Embryonic facial prominence (tissue), 1 donor: ENCODE results near the gene GLG1.
"Not testable (repeated sequence)": the region's sequence is repeated elsewhere in the genome, so short reads cannot be mapped to it uniquely, and the experiment has no call there.

ENCODE experiments used
- DNase-seq: peaks from one replicate; pipeline ENCODE4 v3.0.0-alpha.2; 2016; ENCODE audit errors: extremely low spot score

Gene GLG1

GRCh38 chr16:74446866-74447265 is 160.0 kb downstream of the GLG1 start:
- DNase-seq, result no peak

GRCh38 chr16:74443624-74444346 is 163.1 kb downstream of the GLG1 start:
- not testable (repeated sequence) for DNase-seq

GRCh38 chr16:74439685-74440084 is 167.2 kb downstream of the GLG1 start:
- no peak for DNase-seq

GRCh38 chr16:74438492-74438979 is 168.4 kb downstream of the GLG1 start:
- DNase-seq, result no peak

GRCh38 chr16:74431516-74431915 is 175.4 kb downstream of the GLG1 start:
- no peak for DNase-seq

- not testable (repeated sequence) for DNase-seq
These were observed 176.7 kb downstream of the GLG1 start for GRCh38 chr16:74430036-74430712.

- not testable (repeated sequence) for DNase-seq
These were observed 178.4 kb downstream of the GLG1 start for GRCh38 chr16:74428493-74428892.

GRCh38 chr16:74425751-74426150 is 181.2 kb downstream of the GLG1 start:
- not testable (repeated sequence) for DNase-seq

GRCh38 chr16:74423721-74424120 is 183.2 kb downstream of the GLG1 start:
- DNase-seq, result not testable (repeated sequence)

GRCh38 chr16:74422086-74422485 is 184.8 kb downstream of the GLG1 start:
- DNase-seq, result not testable (repeated sequence)

- DNase-seq, result not testable (repeated sequence)
These were observed 185.5 kb downstream of the GLG1 start for GRCh38 chr16:74421482-74421785.

- not testable (repeated sequence) for DNase-seq
These were observed 186.1 kb downstream of the GLG1 start, which contains the start of gene CLEC18B for GRCh38 chr16:74420612-74421481. TSS of gene CLEC18B (minus strand) at chr16:74421478. CDS start at chr16:74421270, 208 bp downstream.

GRCh38 chr16:74419811-74420210 is 187.1 kb downstream of the GLG1 start:
- not testable (repeated sequence) for DNase-seq

- DNase-seq, result not testable (repeated sequence)
These were observed 189.0 kb downstream of the GLG1 start for GRCh38 chr16:74417897-74418296.

- not testable (repeated sequence) for DNase-seq
These were observed 193.0 kb downstream of the GLG1 start for GRCh38 chr16:74413920-74414319.

GRCh38 chr16:74413485-74413884 is 193.4 kb downstream of the GLG1 start:
- DNase-seq, result not testable (repeated sequence)

GRCh38 chr16:74412775-74413390 is 194.0 kb downstream of the GLG1 start:
- not testable (repeated sequence) for DNase-seq

GRCh38 chr16:74412138-74412774 is 194.7 kb downstream of the GLG1 start:
- DNase-seq, result not testable (repeated sequence)

- DNase-seq, result not testable (repeated sequence)
These were observed 195.9 kb downstream of the GLG1 start for GRCh38 chr16:74410981-74411380.

- DNase-seq, result not testable (repeated sequence)
These were observed 196.6 kb downstream of the GLG1 start for GRCh38 chr16:74410057-74410957.
